GM18517 (cell line): Measurements from ENCODE around the gene ZNG1C.
"Not testable (repeated sequence)": the region's sequence is repeated elsewhere in the genome, so short reads cannot be mapped to it uniquely, and the experiment has no call there.

Source experiments
- ATAC-seq: cut with Tn5 transposase; IDR thresholded peaks from one replicate; pipeline ENCODE4 v1.9.1; 2021; ENCODE audit warnings: mild to moderate bottlenecking, moderate library complexity; ENCODE audit not compliant: unreplicated experiment

The ZNG1C gene

DNA sequence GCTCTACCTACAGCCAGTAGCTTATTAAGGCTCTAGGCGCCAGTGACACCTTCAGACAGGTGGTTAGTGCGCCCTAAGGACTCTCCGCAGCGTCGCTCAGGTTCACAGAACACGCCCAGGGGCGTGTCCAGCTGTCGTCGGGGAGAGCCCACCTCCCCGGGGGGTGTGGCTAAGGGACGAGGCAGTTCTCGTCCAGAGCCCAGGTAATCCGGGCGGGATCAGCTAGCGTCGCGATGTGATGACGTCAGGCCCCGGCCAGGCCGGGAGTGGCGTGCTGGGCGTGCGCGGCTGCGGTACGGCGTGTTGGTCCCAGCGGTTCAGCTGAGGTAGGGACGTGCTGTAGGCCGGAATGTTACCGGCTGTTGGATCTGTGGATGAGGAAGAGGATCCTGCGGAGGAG is at the start of gene ZNG1C:
ZNG1C (plus strand) TSS at position 301 of the 400 bp plus-strand sequence; CDS start at position 350, 49 bp downstream.
- ATAC-seq, result not testable (repeated sequence)

DNA sequence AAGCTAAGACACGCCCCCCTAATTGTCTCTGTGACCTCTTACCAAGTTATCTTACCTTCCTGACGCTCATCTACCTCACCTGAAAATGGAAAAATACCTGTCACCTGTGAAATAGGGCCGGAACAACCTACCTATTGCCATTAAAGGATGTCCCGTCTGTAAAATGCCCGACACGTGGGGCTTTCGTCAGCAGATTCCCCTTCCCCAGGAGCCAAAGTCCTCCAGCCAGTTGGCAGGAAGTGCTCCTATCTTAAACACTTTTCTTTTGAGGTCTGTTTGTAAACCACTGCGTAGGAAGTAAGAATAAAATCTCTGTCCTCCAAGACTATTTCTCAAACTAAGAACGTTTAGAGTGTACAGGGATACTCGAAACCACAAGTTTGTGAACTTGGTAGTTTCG is 654 bp downstream of the ZNG1C start:
- not testable (repeated sequence) for ATAC-seq

GRCh38 chr9:68281041-68281440 is 39.3 kb downstream of the ZNG1C start:
- ATAC-seq, result not testable (repeated sequence)

DNA sequence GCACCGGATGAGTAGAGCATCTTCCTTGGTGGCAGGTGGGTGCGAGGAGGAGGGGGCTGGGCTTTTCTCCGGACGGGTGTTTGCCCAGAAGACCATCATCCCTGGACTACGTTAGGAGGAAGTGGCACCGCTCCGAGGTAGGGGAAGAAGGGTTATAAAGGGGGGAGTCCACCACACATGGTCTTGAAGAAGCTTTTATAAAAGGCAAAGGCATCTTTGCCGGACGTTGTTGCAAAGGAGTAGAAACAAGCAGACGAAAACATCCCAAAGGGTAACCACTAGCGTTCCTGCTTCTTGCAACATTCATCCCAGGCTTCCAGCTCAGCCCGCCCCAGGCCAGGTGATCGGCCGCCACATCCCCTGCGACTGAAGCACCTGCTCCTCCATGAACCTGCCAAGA is 60.8 kb downstream of the ZNG1C start, which contains the start of gene FOXD4L3:
FOXD4L3 (plus strand) TSS at position 301 of the 400 bp plus-strand sequence; CDS start at position 386, 85 bp downstream.
- not testable (repeated sequence) for ATAC-seq

DNA sequence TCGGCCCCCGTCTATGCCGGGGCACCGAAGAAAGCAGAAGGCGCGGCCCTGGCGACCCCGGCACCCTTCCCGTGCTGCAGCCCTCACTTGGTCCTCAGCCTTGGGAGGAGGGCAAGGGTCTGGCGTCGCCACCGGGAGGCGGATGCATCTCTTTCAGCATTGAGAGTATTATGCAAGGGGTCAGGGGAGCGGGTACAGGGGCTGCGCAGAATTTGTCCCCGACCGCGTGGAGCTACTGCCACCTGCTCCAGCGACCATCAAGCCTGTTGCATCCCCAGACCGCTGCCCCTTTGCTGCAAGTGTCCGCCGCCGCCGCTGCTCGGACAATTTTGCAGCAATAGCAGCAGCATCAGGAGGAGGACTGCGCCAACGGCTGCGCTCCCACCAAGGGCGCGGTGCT is 62.0 kb downstream of the ZNG1C start:
- ATAC-seq, result not testable (repeated sequence)

- not testable (repeated sequence) for ATAC-seq
Observed at GRCh38 chr9:68304212-68304611, 62.4 kb downstream of the ZNG1C start.

- not testable (repeated sequence) for ATAC-seq
Observed at GRCh38 chr9:68304777-68305176, 63.0 kb downstream of the ZNG1C start.

- not testable (repeated sequence) for ATAC-seq
Observed at GRCh38 chr9:68305680-68306285, 64.0 kb downstream of the ZNG1C start.

DNA sequence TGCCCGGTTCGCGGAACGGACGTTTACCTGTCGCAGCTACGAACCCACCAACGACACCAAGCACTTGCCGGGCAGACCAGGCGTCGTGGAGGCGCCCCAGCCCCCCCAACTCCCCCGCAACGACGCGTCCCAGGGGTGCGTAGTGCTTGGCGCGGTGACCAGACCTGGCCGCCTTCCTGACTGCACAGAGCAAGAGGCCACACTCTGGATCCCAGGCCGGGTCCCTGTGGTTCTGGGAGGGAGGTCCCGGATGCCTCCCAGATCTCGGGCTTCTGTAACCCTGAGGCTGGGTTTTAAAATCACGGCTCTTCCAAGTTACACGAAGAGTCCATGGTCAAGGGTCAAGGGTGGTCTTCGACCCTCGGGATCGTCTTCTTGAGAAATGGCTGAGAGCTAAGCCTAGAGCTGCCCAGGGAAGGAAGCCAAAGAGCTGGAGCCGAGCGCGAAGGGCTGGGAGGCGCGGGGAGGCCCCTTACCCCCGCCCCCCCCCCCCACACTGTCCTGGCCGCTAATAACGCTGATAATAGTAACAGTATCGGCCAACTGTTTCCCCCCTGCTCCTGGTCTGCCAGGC is 64.7 kb downstream of the ZNG1C start:
- ATAC-seq, result not testable (repeated sequence)

DNA sequence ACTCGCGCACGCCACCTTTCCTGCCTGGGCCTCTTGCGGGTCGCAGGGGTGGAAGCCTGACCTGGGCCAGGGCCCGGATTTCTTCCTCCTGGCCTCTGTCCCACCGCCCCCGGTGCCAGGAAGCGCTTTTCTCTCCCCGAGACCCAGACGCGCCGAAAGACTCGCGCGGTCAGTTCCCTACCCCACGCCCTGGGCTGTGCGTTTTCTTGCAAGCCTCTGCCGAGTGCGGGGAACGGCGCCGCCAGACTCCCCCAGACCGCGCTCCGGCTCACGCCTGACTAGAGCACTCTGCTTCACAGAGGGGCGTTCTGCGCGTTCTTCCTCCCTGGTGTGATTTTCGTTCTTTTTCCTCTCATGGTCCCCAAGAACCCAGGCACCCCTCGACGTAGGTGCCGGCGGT is 65.3 kb downstream of the ZNG1C start:
- not testable (repeated sequence) for ATAC-seq

- ATAC-seq, result not testable (repeated sequence)
Observed at GRCh38 chr9:68307654-68308053, 65.9 kb downstream of the ZNG1C start.

GRCh38 chr9:68311208-68311607 is 69.4 kb downstream of the ZNG1C start:
- ATAC-seq, result not testable (repeated sequence)

DNA sequence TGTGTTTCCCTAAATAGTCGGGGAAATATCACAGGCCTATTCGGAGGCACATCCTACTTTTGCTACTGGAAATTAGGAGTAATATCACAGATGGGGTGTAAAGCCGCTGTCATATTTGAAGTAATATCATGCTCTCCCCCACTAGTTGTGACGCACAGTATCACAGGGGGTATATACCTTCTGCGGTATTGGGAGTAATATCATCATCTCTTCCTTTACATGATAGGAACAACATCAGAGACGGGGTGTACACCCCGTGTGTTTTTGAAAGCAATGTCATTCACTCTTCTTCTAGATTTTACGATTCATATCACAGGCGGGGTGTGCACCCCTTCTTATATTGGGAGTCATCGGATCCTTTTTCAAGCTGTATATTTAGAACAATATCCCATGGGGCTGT is 76.4 kb downstream of the ZNG1C start:
- not testable (repeated sequence) for ATAC-seq

GRCh38 chr9:68323749-68324148 is 82.0 kb downstream of the ZNG1C start:
- not testable (repeated sequence) for ATAC-seq

GRCh38 chr9:68324518-68324917 is 82.7 kb downstream of the ZNG1C start:
- not testable (repeated sequence) for ATAC-seq

DNA sequence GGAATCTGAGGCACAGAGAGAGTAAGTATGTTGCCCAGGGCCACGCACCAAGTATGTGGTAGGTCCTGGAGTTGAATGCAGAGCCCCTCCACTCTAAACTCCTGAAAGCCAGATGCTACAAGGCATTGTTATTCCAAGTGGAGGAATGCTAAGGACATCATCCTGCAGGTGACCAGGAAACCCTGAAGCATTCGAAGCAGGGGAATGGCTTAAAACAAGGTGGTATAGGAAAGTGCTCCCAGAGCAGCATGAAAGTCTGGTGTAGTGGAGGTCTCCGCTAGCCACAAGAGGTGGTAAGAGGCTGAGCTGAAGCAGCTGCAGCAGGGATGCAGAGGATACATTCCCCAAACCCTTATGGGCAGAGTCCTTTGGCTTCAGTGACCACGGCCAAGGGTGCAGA is 87.3 kb downstream of the ZNG1C start:
- not testable (repeated sequence) for ATAC-seq

GRCh38 chr9:68330531-68331173 is 88.9 kb downstream of the ZNG1C start:
- ATAC-seq, result not testable (repeated sequence)

DNA sequence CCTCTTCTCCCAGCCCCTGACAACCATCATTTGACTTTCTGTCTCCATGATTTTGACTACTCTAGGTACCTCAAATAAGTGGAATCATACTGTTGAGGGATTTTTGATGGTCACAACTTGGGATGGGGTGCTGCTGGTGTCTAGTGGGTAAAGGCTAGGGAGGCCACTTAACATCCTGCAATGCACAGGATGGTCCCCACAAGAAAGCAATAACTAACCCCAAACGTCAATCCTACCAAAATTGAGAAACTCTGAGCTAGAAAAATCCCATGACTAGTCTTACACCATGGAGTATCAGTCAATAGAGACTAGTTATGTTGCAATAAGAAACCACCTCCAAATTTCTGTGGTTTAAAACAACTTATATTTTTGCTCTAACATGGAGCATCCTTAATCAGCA is 90.3 kb downstream of the ZNG1C start:
- not testable (repeated sequence) for ATAC-seq

- ATAC-seq, result not testable (repeated sequence)
Observed at GRCh38 chr9:68335935-68336334, 94.2 kb downstream of the ZNG1C start.

DNA sequence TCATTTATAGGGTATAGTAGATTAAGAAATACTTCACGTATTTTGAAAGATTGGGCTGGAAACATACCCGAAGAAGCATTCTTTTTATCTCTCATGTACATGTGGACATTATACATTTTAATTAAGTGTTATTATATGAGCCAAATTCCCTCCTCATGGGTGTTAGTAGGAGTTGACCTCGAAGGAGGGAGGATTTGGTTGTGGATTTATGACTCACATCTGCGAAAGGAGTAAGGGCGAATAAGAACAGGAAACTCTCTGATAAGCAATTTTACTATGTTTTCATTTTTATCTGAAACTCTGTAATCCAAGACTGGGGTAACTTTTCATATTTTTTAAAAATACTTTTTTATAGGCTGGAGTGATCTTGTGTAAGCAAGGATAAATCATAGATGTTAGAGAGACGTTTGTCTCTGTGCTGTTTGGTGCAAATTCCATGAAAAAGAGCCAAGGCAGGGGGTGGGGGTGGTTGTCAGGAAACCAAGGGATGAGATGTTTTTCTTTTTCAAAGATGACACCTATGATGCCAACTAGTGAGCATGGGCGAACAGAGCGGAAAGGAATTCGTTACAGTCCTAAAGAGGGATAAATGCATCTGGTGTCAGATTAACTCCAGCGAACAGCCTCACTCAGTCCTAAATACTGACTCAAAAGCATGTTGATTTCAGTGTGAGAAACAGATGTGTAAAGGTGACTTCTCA is 95.0 kb downstream of the ZNG1C start:
- ATAC-seq, result not testable (repeated sequence)

GRCh38 chr9:68338000-68338399 is 96.2 kb downstream of the ZNG1C start:
- not testable (repeated sequence) for ATAC-seq
